GM23338 (cell line): ENCODE measurements around the gene BAD.

ENCODE experiments used
- CREB1 ChIP-seq: fragments of 250-450 bp; sonication (Bioruptor Pico); IDR thresholded peaks from 2 replicates; pipeline ENCODE4 v1.5.0; 2020; ENCODE audit warnings: low read depth, mild to moderate bottlenecking, moderate library complexity
- EZH2 ChIP-seq: fragments of 200-600 bp; sonication (generic); IDR thresholded peaks from one replicate; pipeline ENCODE4 v1.8.0; 2017; ENCODE audit warnings: antibody characterized with exemption, mild to moderate bottlenecking, low read depth; ENCODE audit not compliant: unreplicated experiment
- EZH2phosphoT487 ChIP-seq: fragments of 200-600 bp; sonication (generic); IDR thresholded peaks from one replicate; pipeline ENCODE4 v1.8.1; 2018; ENCODE audit warnings: antibody characterized with exemption; ENCODE audit not compliant: unreplicated experiment
- POLR2AphosphoS5 ChIP-seq: IDR thresholded peaks from 2 replicates; pipeline ENCODE4 v1.6.1; 2016; ENCODE audit warnings: antibody characterized with exemption, low read depth
- REST ChIP-seq: IDR thresholded peaks from one replicate; pipeline ENCODE4 v1.6.1; 2018; ENCODE audit warnings: antibody characterized with exemption; ENCODE audit not compliant: unreplicated experiment
- ZNF114 ChIP-seq: fragments of 250-450 bp; sonication (Bioruptor Pico); IDR thresholded peaks from 2 replicates; pipeline ENCODE4 v1.5.0; 2020; ENCODE audit warnings: mild to moderate bottlenecking, moderate library complexity
- ZNF331 ChIP-seq: fragments of 250-450 bp; sonication (Bioruptor Pico); IDR thresholded peaks from 2 replicates; pipeline ENCODE4 v1.5.0; 2020; ENCODE audit warnings: low read depth, mild to moderate bottlenecking, moderate library complexity
- TF ChIP-seq, protein P1 (sequence below), 2 experiments: fragments of 200-600 bp in 1 of 2; sonication (generic) in 1 of 2; conservative IDR thresholded peaks; 2 replicates each; pipeline versions ENCODE4 v1.5.1 to v1.6.1; 2016 to 2017; ENCODE audit warnings: antibody characterized with exemption in 2 of 2, low read depth in 2 of 2, mild to moderate bottlenecking in 2 of 2, moderate library complexity in 1 of 2

- TF ChIP-seq, protein P1, sequence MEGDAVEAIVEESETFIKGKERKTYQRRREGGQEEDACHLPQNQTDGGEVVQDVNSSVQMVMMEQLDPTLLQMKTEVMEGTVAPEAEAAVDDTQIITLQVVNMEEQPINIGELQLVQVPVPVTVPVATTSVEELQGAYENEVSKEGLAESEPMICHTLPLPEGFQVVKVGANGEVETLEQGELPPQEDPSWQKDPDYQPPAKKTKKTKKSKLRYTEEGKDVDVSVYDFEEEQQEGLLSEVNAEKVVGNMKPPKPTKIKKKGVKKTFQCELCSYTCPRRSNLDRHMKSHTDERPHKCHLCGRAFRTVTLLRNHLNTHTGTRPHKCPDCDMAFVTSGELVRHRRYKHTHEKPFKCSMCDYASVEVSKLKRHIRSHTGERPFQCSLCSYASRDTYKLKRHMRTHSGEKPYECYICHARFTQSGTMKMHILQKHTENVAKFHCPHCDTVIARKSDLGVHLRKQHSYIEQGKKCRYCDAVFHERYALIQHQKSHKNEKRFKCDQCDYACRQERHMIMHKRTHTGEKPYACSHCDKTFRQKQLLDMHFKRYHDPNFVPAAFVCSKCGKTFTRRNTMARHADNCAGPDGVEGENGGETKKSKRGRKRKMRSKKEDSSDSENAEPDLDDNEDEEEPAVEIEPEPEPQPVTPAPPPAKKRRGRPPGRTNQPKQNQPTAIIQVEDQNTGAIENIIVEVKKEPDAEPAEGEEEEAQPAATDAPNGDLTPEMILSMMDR (conservative IDR thresholded peaks at IDR 0.05; ENCODE audit: low read depth in 2 of 2), result no peak
- TF ChIP-seq CREB1, result no peak
- peak; percentile 65 for TF ChIP-seq POLR2AphosphoS5
- TF ChIP-seq EZH2, result no peak
- TF ChIP-seq EZH2phosphoT487, result no peak
- TF ChIP-seq ZNF331 (CRISPR knock-in tag), result no peak
- TF ChIP-seq ZNF114, result no peak
- no peak for TF ChIP-seq REST
These were observed 50.4 kb downstream of the BAD start, which contains the start of gene VEGFB for GRCh38 chr11:64233913-64234586.
